B cell (primary cell): ENCODE measurements around the gene GABRR1. TPM values are rescaled to one million over a fixed set of nuclear protein-coding genes. Genes with fewer than 3 reads are reported as not detected.

Experiments
- ATAC-seq: fragments of 200-7000 bp; cut with Tn5 transposase; one replicate; pipeline ENCODE4 v1.10.0; 2021; ENCODE audit warnings: low read depth, mild to moderate bottlenecking, moderate number of reproducible peaks, moderate library complexity
- CTCF ChIA-PET: fragments of 350-600 bp; sonication (Branson Sonifier 250); formaldehyde crosslinking; loops from one replicate; lab custom pipeline; 2021; ENCODE audit warnings: antibody characterized with exemption, inconsistent platforms; lab: Charles Lee
- POLR2A ChIA-PET: fragments of 350-600 bp; sonication (Branson Sonifier 250); formaldehyde crosslinking; loops from one replicate; lab custom pipeline; 2021; ENCODE audit warnings: antibody characterized with exemption; lab: Charles Lee
- DNase-seq: peaks from one replicate; pipeline ENCODE4 v3.0.0; 2013
- H2AFZ ChIP-seq: 2 replicates; pipeline ENCODE4 v1.6.1; 2012; ENCODE audit warnings: mild to moderate bottlenecking, low read depth, low read length; ENCODE audit not compliant: insufficient read depth, poor library complexity, severe bottlenecking
- H3K27ac ChIP-seq, 2 donors: 1 replicate in 1 of 2; 2 replicates in 1 of 2; pipeline ENCODE4 v1.5.1; 2012 to 2013; ENCODE audit warnings: low read length in 2 of 2, mild to moderate bottlenecking in 2 of 2, moderate library complexity in 1 of 2
- H3K27me3 ChIP-seq, 4 experiments: fragments of 200-600 bp in 1 of 4; sonication (generic) in 1 of 4; replicated peaks in 1 of 4; 1 replicate in 2 of 4; 2 replicates in 2 of 4; pipeline versions ENCODE4 v1.6.1 to v1.7.0; 2013 to 2016; ENCODE audit warnings: low read length in 3 of 4, mild to moderate bottlenecking in 2 of 4, mixed read lengths in 1 of 4, moderate library complexity in 1 of 4; ENCODE audit not compliant: insufficient read depth in 4 of 4, control insufficient read depth in 3 of 4; ENCODE audit errors: control extremely low read depth in 1 of 4
- H3K36me3 ChIP-seq, 2 experiments: replicated peaks in 1 of 2; 1 replicate in 1 of 2; 2 replicates in 1 of 2; pipeline versions ENCODE4 v1.6.1 to v1.7.1; 2013; ENCODE audit warnings: low read length in 1 of 2; ENCODE audit not compliant: insufficient read depth in 2 of 2, control insufficient read depth in 1 of 2; ENCODE audit errors: control extremely low read depth in 1 of 2, extremely low read depth in 1 of 2
- H3K4me1 ChIP-seq, 2 donors: fragments of 200-600 bp in 1 of 2; sonication (generic) in 1 of 2; 1 replicate in 1 of 2; 2 replicates in 1 of 2; pipeline versions ENCODE4 v1.5.1 to v1.6.1; 2013 to 2017; ENCODE audit warnings: low read length in 2 of 2; ENCODE audit not compliant: control insufficient read depth in 2 of 2, insufficient read depth in 2 of 2
- H3K4me2 ChIP-seq: replicated peaks from 2 replicates; pipeline ENCODE3; 2012; ENCODE audit warnings: mild to moderate bottlenecking, low read depth, low read length; ENCODE audit not compliant: poor library complexity, severe bottlenecking
- H3K4me3 ChIP-seq, 5 experiments: fragments of 200-600 bp in 1 of 5; sonication (generic) in 1 of 5; 1 replicate in 3 of 5; 2 replicates in 2 of 5; pipeline versions ENCODE4 v1.5.1 to v1.7.0; 2011 to 2016; ENCODE audit warnings: low read length in 4 of 5, mild to moderate bottlenecking in 4 of 5, low read depth in 2 of 5, control low read depth in 1 of 5, moderate library complexity in 1 of 5; ENCODE audit not compliant: insufficient read depth in 1 of 5; ENCODE audit errors: control extremely low read depth in 1 of 5, extremely low read depth in 1 of 5
- H3K79me2 ChIP-seq: fragments of 200-600 bp; sonication (generic); one replicate; pipeline ENCODE4 v1.6.0; 2016; ENCODE audit warnings: low read length; ENCODE audit not compliant: control insufficient read depth, insufficient read depth
- H3K9ac ChIP-seq: fragments of 200-600 bp; sonication (generic); 2 replicates; pipeline ENCODE4 v1.6.1; 2017; ENCODE audit warnings: mild to moderate bottlenecking, low read length, moderate library complexity
- H3K9me3 ChIP-seq, 3 donors: one replicate each; pipeline versions ENCODE4 v1.6.1 to v1.7.1; 2013; ENCODE audit warnings: low read length in 2 of 3; ENCODE audit not compliant: control insufficient read depth in 2 of 3, insufficient read depth in 1 of 3; ENCODE audit errors: control extremely low read depth in 1 of 3
- H4K20me1 ChIP-seq: 2 replicates; pipeline ENCODE4 v1.6.0; 2012; ENCODE audit warnings: mild to moderate bottlenecking, low read length; ENCODE audit not compliant: insufficient read depth, control insufficient read depth, poor library complexity, severe bottlenecking
- H3K27ac Mint-ChIP-seq: one replicate; pipeline ENCODE4 v1.8.0; 2021; ENCODE audit warnings: mixed read lengths
- H3K27me3 Mint-ChIP-seq: one replicate; pipeline ENCODE4 v1.8.0; 2021; ENCODE audit warnings: mixed read lengths
- H3K4me1 Mint-ChIP-seq: one replicate; pipeline ENCODE4 v1.8.0; 2021; ENCODE audit warnings: mixed read lengths
- H3K4me3 Mint-ChIP-seq: one replicate; pipeline ENCODE4 v1.8.0; 2021; ENCODE audit warnings: mixed read lengths
- H3K9me3 Mint-ChIP-seq: one replicate; pipeline ENCODE4 v1.8.0; 2022; ENCODE audit warnings: mixed read lengths; ENCODE audit not compliant: insufficient read depth
- EZH2 ChIP-seq: IDR thresholded peaks from 2 replicates; pipeline ENCODE4 v1.6.1; 2012; ENCODE audit warnings: borderline replicate concordance, low read depth, mild to moderate bottlenecking, moderate library complexity, low read length; ENCODE audit not compliant: insufficient read depth, poor library complexity, severe bottlenecking
- WGBS: methylation state at CpG from one replicate; pipeline ENCODE4 v1.1.5; 2013; ENCODE audit warnings: missing lambda C conversion rate; ENCODE audit not compliant: insufficient coverage; 5-methylcytosine and 5-hydroxymethylcytosine counted together
- intact Hi-C: fragments of 100-400 bp; cut with micrococcal nuclease; formaldehyde crosslinking; loops from one replicate; pipeline ENCODE4 v1.10.0; 2022
- polyA minus RNA-seq: library from RNA; depleted of rRNA, polyadenylated mRNA; stranded (reverse); fragments of >200 nt; gene quantifications from 2 replicates; pipeline ENCODE4 v1.2.3, GENCODE V29; 2012
- polyA plus RNA-seq: library from polyadenylated mRNA; depleted of rRNA; stranded (reverse); fragments of >200 nt; gene quantifications from 2 replicates; pipeline ENCODE4 v1.2.3, GENCODE V29; 2012
- total RNA-seq, 2 donors: library from RNA; stranded (reverse); fragments of 120-200 nt in 1 of 2; gene quantifications; 1 replicate in 1 of 2; 2 replicates in 1 of 2; pipeline versions ENCODE4 v1.2.3 to v1.2.4, GENCODE V29; 2013 to 2022
- TF ChIP-seq, protein P1 (sequence below): fragments of 200-600 bp; IDR thresholded peaks from one replicate; pipeline ENCODE4 v1.8.0; 2022; ENCODE audit warnings: antibody characterized with exemption, mild to moderate bottlenecking

The GABRR1 gene
- total RNA-seq (not detected in 2 replicates), polyA plus RNA-seq (not detected in 2 replicates), polyA minus RNA-seq (not detected in 2 replicates)
- 0.02 TPM for total RNA-seq (2013)

DNA sequence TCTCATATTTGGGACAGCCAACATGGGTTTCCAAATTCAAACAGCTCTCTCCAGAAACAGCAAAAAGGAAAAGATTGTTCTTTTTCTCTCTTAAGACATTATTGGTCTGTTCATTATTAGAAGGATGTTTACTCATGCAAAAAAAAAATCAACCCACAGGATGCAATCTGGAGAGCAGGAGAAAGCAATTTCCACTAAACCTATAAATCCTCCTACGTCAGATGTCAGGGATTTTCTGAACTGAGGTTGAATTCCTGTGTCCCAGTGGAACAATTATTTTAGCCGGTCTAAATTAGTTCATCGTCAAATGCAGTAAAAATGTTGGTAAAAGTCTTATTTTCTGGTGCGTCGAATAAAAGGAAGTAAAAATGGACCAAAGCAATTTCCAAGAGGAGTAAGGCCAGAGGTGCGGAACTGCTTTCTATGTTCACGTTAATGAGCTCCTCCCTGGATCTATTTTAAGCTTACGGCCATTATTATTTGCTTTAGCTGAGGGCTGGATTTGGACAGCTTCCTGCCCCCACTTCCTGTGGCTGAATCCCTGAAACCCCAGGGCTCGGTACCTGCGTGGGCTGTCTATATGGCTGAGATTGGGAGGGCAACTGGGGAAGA, at the start of gene GABRR1:
TSS of gene GABRR1 (minus strand) at position 60 of the 612 bp plus-strand sequence. CDS start at position 24, 36 bp downstream.
- intact Hi-C loops = no loop called here
- Mint-ChIP-seq H3K4me3 (no peak within 1 kb of the TSS), H3K27me3 (peaks cover 32% of the 10 kb centered on the region), H3K4me1 (no peaks in the 10 kb centered on the region), H3K27ac (no peak within 1 kb of the TSS), H3K9me3 (no peaks in the 10 kb centered on the region)
- Histone ChIP-seq H3K4me3 (no peak within 1 kb of the TSS), H3K9ac (no peak within 1 kb of the TSS), H3K27me3 (peaks cover 0 to 7% (median 1%) of the 10 kb centered on the region in 4 experiments), H3K79me2 (no peaks in the 10 kb centered on the region), H3K36me3 (no peaks in the 10 kb centered on the region), H3K4me1 (no peaks in the 10 kb centered on the region), H3K27ac (no peak within 1 kb of the TSS), H2AFZ (no peak within 1 kb of the TSS), H3K4me2 (no peak within 1 kb of the TSS), H4K20me1 (no peaks in the 10 kb centered on the region), H3K9me3 (peaks cover 0 to 2% (median 0%) of the 10 kb centered on the region in 3 donors)
- no peak for ATAC-seq
- TF ChIP-seq EZH2 = no peak
- TF ChIP-seq, protein P1, sequence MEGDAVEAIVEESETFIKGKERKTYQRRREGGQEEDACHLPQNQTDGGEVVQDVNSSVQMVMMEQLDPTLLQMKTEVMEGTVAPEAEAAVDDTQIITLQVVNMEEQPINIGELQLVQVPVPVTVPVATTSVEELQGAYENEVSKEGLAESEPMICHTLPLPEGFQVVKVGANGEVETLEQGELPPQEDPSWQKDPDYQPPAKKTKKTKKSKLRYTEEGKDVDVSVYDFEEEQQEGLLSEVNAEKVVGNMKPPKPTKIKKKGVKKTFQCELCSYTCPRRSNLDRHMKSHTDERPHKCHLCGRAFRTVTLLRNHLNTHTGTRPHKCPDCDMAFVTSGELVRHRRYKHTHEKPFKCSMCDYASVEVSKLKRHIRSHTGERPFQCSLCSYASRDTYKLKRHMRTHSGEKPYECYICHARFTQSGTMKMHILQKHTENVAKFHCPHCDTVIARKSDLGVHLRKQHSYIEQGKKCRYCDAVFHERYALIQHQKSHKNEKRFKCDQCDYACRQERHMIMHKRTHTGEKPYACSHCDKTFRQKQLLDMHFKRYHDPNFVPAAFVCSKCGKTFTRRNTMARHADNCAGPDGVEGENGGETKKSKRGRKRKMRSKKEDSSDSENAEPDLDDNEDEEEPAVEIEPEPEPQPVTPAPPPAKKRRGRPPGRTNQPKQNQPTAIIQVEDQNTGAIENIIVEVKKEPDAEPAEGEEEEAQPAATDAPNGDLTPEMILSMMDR = no peak
- CTCF ChIA-PET = no interaction called here
- WGBS = 21% methylated on average over 6 of the region's 10 CpGs
- POLR2A ChIA-PET = no interaction called here
- DNase-seq = no peak

DNA sequence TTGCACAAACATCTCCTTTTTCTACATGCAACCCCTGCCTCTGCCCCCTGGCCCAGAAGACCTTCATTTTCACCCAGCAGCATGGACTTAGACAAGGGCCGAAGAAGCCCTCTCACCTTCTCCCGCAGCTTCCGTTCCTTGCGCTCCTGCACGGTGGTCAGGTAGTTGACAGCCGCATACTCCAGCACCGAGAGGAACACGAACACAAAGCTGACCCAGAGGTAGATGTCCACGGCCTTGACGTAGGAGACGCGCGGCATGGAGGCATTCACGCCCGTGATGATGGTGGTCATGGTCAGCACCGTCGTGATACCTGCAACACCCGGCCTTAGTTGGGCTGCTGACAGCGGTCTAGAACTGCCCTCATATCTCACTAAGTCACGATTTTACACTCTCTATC, 47.1 kb upstream of the GABRR1 start:
- H3K27ac Mint-ChIP-seq = no peak overlapping the region
- Histone ChIP-seq H3K4me2 (no peak overlapping the region), H3K27me3 (no peaks in the 10 kb centered on the region), H3K9ac (no peak overlapping the region), H3K27ac (no peak overlapping the region), H2AFZ (no peak overlapping the region), H3K36me3 (no peaks in the 10 kb centered on the region), H3K4me1 (peaks cover 0 to 8% of the 10 kb centered on the region in 2 donors), H3K79me2 (no peaks in the 10 kb centered on the region), H3K4me3 (no peak overlapping the region), H3K9me3 (no peaks in the 10 kb centered on the region), H4K20me1 (no peaks in the 10 kb centered on the region)
- TF ChIP-seq EZH2 = no peak
- TF ChIP-seq, protein P1 = no peak
- WGBS = 97% methylated on average over 19 of the region's 20 CpGs
- CTCF ChIA-PET = no interaction called here
- H3K4me3 Mint-ChIP-seq = no peak overlapping the region
- no peak for ATAC-seq
- POLR2A ChIA-PET = no interaction called here
- H3K27me3 Mint-ChIP-seq = no peaks in the 10 kb centered on the region
- no peak for DNase-seq
- intact Hi-C loops = no loop called here
- H3K4me1 Mint-ChIP-seq = peaks cover 12% of the 10 kb centered on the region
- H3K9me3 Mint-ChIP-seq = no peaks in the 10 kb centered on the region
